ENCODE data around the gene SLC16A12.

DNA sequence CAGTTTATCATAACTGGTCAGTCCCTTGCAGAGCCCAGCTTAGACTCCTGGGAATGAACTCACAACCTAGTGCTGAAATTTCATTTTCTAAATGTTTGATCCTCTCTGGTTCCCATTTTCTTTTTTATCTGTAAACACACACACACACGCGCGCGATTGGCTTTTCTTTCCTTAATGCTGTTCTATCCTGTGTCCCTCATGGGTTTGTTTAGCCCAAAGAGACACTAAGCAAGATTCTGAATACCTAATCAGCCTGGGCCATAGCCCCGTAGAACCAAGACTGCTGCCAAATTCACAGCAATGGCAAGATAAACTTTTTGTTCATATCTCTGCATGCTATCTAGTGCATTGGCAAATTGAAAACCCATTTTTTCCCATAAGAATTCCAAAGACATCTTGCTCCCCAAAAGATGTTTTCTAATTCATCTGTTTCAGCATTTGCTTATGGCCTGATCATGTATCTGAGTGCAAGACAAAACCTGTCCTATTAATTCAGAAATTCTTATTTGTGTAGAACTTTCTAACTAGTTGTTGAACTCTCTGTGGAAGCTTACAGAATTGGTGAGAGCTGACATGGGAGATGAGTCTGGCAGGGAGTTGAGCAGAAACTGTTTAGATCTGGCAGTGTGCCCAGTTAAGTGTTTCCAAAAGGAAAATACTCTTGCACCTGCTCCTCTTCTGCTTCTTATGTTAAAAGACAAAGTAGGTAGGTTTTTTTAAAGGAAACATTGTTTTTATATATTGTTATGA lies 144.7 kb downstream of the SLC16A12 start:
- no peak for TF ChIP-seq POLR2A (IDR thresholded peaks at IDR 0.05; ENCODE audit: low read depth, low read length)
- TF ChIP-seq POLR2AphosphoS5 (IDR thresholded peaks at IDR 0.05; ENCODE audit: low read depth, low read length), result no peak
- no peak for TF ChIP-seq TAF1 (IDR thresholded peaks at IDR 0.05; ENCODE audit: borderline replicate concordance, low read depth, low read length)
